Tibial nerve (tissue), 3 donors: ENCODE data around the gene TK2.

Experiments used
- CTCF ChIP-seq, 5 experiments: fragments of 200-600 bp in 3 of 5; fragments of 450-650 bp in 2 of 5; sonication (generic) in 3 of 5; IDR thresholded peaks; one replicate each; pipeline ENCODE4 v1.5.1; 2016 to 2019; ENCODE audit warnings: antibody characterized with exemption in 5 of 5, mild to moderate bottlenecking in 3 of 5, moderate library complexity in 2 of 5
- POLR2A ChIP-seq, 2 donors: fragments of 450-650 bp; IDR thresholded peaks; one replicate each; pipeline ENCODE4 v1.6.1; 2017; ENCODE audit warnings: antibody characterized with exemption in 2 of 2, mild to moderate bottlenecking in 2 of 2, moderate library complexity in 2 of 2

- TF ChIP-seq CTCF (IDR thresholded peaks at IDR 0.05) (no peak), POLR2A (IDR thresholded peaks at IDR 0.05) (no peak)
Measured at GRCh38 chr16:66521951-66522771, 27.8 kb downstream of the TK2 start.
